GM12891 (cell line): ENCODE measurements around the gene YWHAH. TPM values are rescaled to one million over a fixed set of nuclear protein-coding genes. Genes with fewer than 3 reads are reported as not detected.

Experiments used
- DNase-seq: peaks from one replicate; pipeline ENCODE4 v3.0.0; 2011; ENCODE audit warnings: low spot score; ENCODE audit not compliant: insufficient read length
- FAIRE-seq: peaks from 2 replicates; lab custom pipeline; 2011; peaks lifted over from hg19 to GRCh38; lab: Jason Lieb, UNC
- PAX5 ChIP-seq: IDR thresholded peaks from 2 replicates; pipeline ENCODE4 v1.6.1; 2011; ENCODE audit warnings: low read length, moderate library complexity, mild to moderate bottlenecking; ENCODE audit not compliant: insufficient read depth, severe bottlenecking
- POLR2A ChIP-seq: IDR thresholded peaks from 2 replicates; pipeline ENCODE4 v1.6.1; 2011; ENCODE audit warnings: low read depth, low read length, control low read depth
- POLR2AphosphoS5 ChIP-seq: IDR thresholded peaks from 2 replicates; pipeline ENCODE4 v1.6.1; 2011; ENCODE audit warnings: low read depth, low read length, control low read depth
- POU2F2 ChIP-seq: IDR thresholded peaks from 2 replicates; pipeline ENCODE4 v1.6.1; 2011; ENCODE audit warnings: low read depth, mild to moderate bottlenecking, control low read depth, low read length, moderate library complexity
- SPI1 ChIP-seq: IDR thresholded peaks from 2 replicates; pipeline ENCODE4 v1.6.1; 2011; ENCODE audit warnings: low read depth, low read length, control low read depth
- TAF1 ChIP-seq: IDR thresholded peaks from 2 replicates; pipeline ENCODE4 v1.6.1; 2011; ENCODE audit warnings: low read depth, low read length, control low read depth
- polyA plus RNA-seq: library from polyadenylated mRNA; unstranded; fragments of >200 nt; gene quantifications from one replicate; pipeline ENCODE4 v1.2.1, GENCODE V29; 2012; ENCODE audit warnings: low read depth, missing spikeins, inconsistent platforms; ENCODE audit not compliant: missing spikeins

YWHAH gene
- polyA plus RNA-seq: 63.6 TPM

GRCh38 chr22:31943978-31944699, at the start of gene YWHAH:
Gene YWHAH (plus strand): TSS chr22:31944535. CDS start chr22:31944734, 199 bp downstream.
- TF ChIP-seq SPI1: no peak
- 0 out of 2 replicates have a peak, but pooled peaks have one; percentile 27 for TF ChIP-seq POU2F2
- TF ChIP-seq POLR2A: peak; percentile 82
- peak; percentile 76 for TF ChIP-seq TAF1
- TF ChIP-seq PAX5: no peak
- TF ChIP-seq POLR2AphosphoS5: peak; percentile 88
- peak; percentile 97 for FAIRE-seq
- DNase-seq: peak; percentile 93

DNA sequence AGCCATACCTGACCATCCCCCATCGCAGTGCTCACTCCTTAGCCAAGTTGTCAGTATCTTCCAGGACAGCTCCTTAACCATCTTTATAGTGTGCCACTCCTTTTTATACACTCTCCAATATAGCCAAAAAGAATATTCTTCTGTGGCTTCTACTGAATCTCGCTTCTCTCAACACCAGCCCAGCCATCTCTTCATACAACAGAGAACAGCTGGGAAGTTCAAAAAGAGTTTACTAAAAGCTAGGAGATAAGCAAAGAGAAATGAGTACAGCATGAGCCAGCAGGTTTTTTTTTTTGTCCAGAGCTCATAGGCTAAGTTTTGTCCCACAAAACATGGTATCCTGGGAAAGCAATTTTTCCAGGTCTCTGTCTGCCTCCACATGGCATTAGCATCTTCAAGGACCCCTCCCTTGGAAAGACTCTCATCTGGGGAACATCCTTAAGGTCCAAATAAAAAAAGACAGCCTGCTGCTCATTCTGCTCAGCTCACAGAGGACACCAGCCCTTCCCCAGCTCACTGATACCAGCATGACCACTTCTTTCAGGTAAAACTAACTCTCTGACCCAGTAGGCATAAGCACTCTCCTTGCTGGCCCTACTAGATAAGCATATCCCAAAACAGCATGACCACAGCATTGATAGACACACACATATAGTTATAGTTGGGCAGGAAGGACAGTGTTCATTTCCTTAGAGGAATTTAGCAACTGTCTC, 48.8 kb upstream of the YWHAH start:
- TF ChIP-seq SPI1 (no peak), POLR2AphosphoS5 (no peak), PAX5 (no peak), POLR2A (no peak), TAF1 (no peak), POU2F2 (no peak)
- no peak for FAIRE-seq
- no peak for DNase-seq

DNA sequence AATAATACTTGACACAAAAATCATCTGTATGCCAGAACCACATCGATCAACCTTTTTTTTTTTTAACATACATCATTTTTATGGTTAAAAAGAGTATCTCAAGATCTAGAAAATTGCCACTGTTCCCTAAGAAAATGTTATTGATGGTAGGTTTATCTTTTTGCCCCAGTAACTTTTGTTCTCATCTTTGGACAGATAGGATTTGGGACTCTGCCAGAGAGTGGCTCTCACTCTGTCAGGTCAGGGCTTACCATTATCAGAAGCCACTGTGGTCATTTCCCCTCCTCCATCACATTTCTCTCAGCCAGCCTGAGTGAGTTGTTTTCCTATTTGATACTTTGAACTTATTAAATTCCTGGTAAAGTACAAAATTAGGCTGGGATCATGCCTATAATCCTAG, 47.9 kb upstream of the YWHAH start:
- DNase-seq: no peak
- no peak for FAIRE-seq
- no peak for TF ChIP-seq TAF1
- TF ChIP-seq SPI1: no peak
- TF ChIP-seq POU2F2: no peak
- no peak for TF ChIP-seq POLR2A
- no peak for TF ChIP-seq PAX5

- DNase-seq (no peak), FAIRE-seq (no peak)
- TF ChIP-seq TAF1: no peak
- TF ChIP-seq POLR2A: no peak
- no peak for TF ChIP-seq PAX5
- no peak for TF ChIP-seq POU2F2
- TF ChIP-seq POLR2AphosphoS5: no peak
- TF ChIP-seq SPI1: no peak
Measured at GRCh38 chr22:31897842-31898805, 46.2 kb upstream of the YWHAH start.

DNA sequence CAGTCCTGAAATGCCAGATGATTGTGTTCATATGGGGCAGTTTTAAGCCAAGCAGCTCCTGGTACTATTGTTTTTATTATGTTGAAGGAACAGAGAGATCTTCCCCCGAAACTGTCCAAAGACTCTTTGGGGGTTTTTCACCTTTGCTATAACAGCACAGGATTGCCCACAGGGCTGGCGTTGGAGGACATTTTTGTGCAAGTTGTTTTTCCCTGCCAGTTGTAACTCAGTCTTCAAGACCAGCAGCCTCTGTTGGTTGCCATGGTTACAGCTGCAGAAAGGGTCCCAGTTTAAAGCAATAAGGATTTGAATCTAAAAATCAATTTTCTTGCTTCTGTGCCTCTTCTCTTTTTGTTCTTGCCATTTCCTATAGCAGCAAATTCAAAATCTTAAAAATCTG, 45.4 kb upstream of the YWHAH start:
- FAIRE-seq: no peak
- no peak for DNase-seq
- TF ChIP-seq TAF1: no peak
- TF ChIP-seq POLR2A: no peak
- TF ChIP-seq POLR2AphosphoS5: no peak
- no peak for TF ChIP-seq SPI1
- TF ChIP-seq POU2F2: no peak
- no peak for TF ChIP-seq PAX5

DNA sequence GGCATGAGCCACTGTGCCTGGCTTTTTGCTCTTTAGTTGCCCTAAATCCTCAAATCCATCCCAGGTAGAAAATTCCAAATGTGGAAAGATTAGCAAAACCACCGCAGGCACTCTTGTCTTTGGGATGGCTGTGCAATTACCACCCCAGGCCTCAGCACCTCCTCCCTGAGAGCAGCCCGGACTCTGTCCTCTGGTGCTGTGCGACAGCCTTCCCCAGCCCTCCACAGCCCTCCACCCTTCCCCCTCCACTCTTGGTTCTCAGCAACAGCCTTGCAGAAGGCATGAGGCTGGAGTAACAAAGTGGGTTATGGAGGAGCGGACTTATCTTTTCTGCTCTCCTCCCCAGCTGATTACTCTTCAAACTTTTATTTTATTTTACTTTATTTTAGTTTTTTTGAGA, 44.7 kb upstream of the YWHAH start:
- no peak for FAIRE-seq
- TF ChIP-seq POU2F2 (no peak), TAF1 (no peak), SPI1 (no peak)
- no peak for DNase-seq

DNA sequence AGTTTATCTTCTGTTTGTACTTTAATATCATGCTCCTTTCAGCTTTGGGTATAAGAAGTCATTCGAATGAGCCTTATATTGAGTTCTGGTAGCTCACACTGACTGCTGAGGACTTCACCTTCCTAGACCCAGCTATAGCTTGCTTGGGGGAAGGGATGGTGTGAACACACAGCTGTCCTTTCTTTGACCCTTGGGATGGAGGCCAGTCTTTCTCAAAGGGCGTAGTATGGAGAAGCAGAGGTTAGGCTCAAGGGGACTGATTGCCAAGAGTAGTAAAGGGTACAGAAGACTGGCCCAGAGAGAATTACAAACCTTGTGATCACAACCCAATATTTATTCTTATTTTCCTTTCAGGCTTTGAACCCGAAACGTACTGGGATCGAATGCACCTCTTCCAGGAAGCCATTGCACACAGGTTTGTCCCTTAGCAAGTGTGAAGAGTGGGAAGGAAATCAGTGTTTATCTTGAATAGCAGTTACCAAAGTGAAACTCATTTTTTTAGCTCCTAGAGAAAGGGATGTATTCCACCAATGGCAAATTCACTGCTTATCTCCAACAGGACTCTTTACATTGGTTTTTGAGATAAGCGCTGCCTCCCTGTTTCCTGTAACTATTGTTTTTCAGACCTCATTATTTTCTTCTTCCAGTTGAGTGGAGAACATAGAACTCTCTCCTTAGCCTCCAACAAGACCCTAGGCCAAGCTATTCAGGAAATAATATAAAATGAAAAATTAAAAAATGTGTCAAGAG, 42.8 kb upstream of the YWHAH start:
- FAIRE-seq (no peak), DNase-seq (no peak)
- TF ChIP-seq SPI1 (no peak), POLR2A (no peak), PAX5 (no peak), TAF1 (no peak), POU2F2 (no peak), POLR2AphosphoS5 (no peak)

GRCh38 chr22:31904651-31905050, 39.7 kb upstream of the YWHAH start:
- TF ChIP-seq POU2F2 (no peak), PAX5 (no peak), POLR2AphosphoS5 (no peak), POLR2A (no peak), SPI1 (no peak), TAF1 (no peak)
- FAIRE-seq (no peak), DNase-seq (no peak)
